HG03066 (cell line): ENCODE measurements around the gene CILP2.

Source experiments
- ATAC-seq: cut with Tn5 transposase; IDR thresholded peaks from one replicate; pipeline ENCODE4 v1.9.1; 2021; ENCODE audit warnings: low read depth; ENCODE audit not compliant: unreplicated experiment

Gene CILP2, protein sequence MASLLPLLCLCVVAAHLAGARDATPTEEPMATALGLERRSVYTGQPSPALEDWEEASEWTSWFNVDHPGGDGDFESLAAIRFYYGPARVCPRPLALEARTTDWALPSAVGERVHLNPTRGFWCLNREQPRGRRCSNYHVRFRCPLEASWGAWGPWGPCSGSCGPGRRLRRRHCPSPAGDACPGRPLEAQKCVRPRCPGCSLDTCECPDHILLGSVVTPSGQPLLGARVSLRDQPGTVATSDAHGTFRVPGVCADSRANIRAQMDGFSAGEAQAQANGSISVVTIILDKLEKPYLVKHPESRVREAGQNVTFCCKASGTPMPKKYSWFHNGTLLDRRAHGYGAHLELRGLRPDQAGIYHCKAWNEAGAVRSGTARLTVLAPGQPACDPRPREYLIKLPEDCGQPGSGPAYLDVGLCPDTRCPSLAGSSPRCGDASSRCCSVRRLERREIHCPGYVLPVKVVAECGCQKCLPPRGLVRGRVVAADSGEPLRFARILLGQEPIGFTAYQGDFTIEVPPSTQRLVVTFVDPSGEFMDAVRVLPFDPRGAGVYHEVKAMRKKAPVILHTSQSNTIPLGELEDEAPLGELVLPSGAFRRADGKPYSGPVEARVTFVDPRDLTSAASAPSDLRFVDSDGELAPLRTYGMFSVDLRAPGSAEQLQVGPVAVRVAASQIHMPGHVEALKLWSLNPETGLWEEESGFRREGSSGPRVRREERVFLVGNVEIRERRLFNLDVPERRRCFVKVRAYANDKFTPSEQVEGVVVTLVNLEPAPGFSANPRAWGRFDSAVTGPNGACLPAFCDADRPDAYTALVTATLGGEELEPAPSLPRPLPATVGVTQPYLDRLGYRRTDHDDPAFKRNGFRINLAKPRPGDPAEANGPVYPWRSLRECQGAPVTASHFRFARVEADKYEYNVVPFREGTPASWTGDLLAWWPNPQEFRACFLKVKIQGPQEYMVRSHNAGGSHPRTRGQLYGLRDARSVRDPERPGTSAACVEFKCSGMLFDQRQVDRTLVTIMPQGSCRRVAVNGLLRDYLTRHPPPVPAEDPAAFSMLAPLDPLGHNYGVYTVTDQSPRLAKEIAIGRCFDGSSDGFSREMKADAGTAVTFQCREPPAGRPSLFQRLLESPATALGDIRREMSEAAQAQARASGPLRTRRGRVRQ

DNA sequence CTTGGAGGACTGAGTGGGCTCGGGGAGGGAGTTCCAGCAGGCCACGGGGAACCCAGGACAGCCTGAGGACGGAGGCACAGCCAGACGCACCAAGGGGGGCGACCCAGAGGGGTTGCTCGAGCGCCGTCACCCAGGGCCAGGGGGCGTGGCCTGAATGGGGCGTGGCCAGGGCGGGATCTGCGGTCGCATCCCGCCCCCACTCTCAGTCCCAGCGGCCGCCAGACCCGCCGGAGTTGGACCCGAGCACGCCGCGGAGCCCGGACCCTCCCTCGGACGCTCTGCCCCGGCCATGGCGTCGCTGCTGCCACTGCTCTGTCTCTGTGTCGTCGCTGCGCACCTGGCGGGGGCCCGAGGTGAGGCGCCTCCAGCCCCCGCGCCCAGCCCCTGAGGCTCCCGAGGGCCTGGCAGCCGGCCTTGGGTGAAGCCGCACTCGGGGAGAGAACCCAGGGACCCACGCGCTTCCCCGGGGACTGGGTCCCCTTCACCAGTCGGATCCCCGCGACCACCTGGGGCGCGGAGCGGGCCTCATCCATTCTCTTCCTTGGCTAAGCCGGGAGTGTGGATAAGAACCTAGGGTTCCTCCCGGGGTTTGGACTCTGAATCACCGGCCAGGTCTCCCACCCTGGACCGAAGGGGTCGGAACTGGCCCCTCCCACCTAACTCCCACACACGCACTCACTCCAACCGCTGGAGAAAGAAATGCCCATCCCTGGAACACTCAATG, at the start of gene CILP2:
Gene CILP2, plus strand, starts transcription at position 205 of the 724 bp plus-strand sequence. Its CDS starts 85 bp downstream, at position 290.
- no peak for ATAC-seq

DNA sequence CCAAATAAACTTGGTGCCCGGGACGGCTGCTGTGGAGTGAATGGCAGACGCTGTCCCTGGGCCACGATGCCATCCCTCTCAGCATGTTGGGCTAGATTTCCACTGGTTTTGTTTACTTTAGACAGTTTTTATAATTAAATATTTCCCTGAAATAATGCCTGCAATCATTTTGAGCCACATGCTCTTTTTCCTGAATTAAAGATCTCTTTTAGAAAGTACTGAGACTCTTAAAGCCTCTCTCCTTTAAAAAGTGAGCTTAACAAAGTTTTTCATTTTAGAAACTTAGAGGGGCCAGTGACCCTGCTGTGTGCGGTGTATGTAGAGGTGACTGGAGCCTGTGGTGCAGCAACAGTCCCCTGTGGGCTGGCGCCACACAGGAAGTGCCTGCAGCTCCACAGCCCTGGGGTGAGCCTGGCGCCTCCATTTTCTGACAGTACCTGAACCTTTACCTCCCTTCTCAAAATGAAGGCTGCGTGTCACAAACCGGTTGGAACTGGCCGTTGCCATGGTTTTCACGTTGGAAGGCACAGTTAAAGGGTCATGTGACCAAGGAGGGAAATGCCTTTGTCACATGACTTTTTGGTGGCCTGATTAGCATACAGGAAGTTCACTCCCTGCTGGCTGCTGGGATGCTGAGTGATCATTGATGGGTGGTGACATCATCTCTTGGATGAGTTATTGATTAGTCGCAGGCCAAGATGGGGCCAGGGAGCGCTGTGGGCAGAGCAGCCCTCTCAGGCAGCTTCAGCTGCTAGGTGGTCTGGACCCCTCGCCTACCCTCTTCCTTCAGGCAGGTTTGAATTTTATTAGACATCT, 49.0 kb upstream of the CILP2 start:
- no peak for ATAC-seq

DNA sequence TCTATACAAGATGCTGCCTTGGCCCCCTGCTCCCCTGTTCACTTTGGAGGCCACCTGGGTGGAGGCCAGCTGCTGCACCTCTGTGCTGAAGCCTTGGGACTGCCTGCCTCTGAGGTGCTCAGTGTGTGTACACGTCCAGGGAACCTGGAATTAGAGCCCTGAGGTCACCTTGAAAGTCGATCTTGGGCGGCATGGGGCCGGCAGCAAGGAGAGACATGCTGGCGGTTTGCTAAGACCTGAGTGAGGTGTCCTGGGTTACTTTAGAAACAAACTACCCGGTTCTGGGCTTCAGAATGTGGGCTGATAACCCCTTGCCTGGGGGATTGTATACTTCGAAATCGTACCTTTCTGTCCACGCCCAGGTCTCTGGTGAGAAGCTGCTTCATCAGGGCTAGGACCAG, 48.3 kb upstream of the CILP2 start:
- no peak for ATAC-seq

DNA sequence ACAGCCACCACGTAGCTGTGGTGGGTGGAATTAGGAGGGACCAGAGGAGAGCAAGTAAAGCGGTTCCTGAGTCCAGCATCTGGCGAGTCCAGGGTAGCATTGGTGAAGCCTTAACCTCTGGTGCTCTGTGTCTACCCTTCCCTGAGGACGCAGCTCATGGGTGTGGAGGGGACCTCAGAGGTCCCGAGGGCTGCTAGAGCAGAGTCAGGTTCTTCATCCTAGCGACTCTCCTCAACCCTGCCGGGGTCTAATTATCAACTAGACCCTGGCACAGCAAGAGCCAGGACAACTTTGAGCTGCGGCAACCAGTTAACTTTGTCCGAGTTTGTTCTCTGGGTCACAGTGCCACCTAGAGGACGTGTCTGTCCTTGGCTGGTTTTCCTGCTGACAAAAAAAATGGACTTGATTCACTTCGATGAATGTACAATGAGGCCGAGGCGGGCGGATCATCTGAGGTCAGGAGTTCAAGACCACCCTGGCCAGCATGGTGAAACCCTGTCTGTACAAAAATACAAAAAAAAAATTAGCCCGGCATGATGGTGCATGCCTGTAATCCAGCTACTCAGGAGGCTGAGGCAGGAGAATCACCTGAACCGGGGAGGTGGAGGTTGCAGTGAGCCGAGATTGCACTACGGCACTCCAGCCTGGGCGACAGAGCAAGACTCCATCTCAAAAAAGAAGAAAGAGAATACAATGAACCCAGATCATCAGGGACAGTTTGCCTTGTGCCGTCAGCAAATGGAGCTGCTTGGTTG, 47.7 kb upstream of the CILP2 start:
- ATAC-seq: no peak

DNA sequence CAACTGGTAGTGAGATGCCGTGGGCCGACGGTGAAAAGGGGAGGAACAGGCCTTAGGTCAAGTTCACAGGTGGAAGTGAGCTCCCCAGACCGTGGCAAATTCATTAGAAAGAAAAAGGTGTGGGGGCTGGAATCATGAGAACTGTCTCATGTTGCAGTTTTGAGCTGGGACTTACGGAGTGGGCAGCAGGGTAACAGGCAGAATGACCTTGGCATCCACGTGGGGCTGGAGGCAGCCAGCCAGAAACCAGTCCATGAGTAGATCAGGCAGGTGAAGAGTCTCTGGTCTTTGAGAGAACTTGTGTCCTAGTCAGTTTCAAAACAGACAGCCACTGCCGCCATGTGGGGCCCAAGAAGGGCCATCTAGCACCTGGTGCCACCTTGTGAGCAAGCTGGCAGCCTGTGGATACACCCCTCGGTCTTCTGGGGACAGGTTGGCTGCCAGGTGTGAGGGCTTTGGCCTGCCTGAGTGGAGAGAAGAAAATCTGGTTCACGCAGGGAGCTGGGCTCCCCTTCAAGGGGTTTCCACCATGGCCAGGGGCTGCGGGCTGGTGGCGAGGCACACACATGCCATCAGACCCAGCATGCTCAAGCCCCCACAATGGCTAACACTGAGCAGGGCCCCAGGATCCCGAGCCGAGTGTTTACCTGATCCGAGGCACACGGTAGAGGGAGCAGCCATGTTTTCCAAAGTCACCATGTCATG, 46.6 kb upstream of the CILP2 start:
- ATAC-seq: no peak

DNA sequence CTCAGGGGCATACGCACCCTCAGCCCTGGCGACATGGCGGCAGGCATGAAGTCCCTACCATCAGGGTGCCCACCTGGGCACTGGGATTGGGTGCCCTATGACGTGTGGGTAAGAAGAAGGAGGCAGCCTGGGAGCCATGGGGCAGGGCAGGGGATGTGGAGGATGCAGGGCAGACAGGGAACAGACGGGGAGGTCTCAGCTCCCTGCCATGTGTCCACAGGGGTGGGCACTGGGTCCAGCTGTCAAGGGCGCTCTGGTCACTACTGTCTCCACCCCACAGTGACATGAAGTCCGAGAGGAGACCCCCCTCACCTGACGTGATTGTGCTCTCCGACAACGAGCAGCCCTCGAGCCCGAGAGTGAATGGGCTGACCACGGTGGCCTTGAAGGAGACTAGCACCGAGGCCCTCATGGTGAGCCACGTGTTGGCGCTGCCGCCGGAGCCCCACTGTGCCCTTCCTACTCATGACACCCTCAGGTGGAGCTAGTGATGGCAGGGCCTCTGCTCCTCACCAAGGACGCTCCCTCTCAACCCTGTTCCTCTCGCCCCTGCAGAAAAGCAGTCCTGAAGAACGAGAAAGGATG, 45.9 kb upstream of the CILP2 start:
- no peak for ATAC-seq

DNA sequence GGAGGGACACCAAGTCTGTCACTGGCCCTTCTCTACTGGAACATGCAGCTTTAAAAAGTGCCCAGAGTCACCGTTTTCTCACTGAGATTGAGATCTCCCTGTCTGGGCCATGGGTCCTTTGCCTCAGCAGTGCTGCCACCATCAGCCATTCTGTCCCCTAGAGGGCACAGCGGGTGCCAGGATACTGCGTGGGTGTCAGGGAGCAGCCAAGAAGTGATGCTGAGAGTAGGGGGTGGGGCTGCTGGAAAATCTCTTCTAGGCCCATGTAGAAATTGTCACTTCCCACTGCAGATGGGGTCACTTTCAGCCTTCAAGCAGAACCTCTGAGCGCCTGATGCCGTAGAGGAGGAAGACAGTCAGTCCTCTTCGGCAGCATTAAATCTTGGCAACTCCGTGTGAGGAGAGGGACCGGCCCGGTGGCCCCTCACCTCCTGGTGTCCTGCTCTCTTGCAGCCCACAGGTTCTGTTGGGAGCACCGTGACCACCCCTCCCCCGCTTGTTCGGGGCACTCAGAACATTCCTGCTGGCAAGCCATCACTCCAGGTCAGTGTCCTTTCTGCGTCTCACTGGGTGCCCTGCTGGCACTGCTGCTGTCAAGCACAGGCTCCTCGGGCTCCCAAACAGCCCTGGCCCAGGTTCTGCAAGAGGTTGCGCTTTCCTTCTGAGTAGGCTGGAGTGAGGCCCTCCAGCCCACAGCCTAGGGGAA, 44.1 kb upstream of the CILP2 start:
- no peak for ATAC-seq

DNA sequence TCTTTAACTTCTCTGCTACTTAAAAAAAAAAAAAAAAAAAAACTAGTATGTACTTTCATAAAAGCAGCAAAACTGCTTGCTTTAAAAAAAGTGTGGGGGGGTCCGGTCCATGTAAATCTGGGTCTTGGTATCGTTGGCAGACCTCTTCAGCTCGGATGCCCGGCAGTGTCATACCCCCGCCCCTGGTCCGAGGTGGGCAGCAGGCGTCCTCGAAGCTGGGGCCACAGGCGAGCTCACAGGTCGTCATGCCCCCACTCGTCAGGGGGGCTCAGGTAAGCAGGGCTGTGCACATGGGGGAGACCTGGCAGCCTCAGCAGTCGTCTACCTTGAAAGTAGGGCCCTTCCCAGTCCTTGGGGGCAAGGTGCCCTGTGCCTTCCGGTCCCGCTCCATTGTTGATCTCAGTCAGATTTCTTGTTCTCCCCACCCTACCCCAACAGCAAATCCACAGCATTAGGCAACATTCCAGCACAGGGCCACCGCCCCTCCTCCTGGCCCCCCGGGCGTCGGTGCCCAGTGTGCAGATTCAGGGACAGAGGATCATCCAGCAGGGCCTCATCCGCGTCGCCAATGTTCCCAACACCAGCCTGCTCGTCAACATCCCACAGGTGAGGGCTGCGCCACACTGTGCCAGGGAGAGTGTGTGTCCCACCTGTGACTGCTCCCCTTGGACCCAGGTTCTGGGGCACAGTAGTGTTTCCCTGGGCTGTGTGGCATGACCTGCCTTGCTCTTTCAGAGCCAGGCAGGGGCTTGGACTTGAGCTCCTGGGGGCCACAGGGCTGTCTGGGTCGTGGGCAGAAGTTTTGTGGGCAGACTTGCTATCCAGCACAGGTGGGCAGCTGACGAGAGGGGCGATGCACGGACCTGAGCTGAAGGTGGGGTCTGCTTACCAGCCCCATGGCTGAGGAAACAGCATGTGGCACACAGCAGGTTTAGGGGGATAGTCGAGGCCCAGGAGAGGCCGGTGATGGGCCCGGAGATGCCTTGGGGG, 42.2 kb upstream of the CILP2 start:
- ATAC-seq: no peak

DNA sequence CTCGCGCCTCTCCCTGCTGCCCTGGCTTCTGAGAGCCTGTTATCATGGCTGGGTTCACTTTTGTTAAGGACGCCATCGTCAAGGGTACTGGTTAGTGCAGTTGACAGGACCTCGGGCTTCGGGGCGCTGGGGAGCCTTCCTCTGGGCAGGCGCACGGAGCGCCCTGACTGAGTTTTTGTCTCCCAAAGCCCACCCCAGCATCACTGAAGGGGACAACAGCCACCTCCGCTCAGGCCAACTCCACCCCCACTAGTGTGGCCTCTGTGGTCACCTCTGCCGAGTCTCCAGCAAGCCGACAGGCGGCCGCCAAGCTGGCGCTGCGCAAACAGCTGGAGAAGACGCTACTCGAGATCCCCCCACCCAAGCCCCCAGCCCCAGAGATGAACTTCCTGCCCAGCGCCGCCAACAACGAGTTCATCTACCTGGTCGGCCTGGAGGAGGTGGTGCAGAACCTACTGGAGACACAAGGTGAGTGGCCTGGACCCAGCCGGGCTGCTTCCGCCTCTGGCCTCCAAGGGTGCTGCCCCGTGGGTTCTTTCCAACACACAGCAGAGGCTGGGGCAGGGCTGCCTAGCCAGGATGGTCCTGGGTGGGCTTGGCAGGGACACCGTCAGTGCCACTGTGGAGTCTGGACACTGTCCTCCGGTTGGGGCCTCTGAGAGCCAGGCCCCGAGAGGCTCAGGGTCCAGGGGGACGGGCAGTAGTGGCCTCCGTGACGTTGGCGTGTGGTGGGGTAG, 39.6 kb upstream of the CILP2 start:
- no peak for ATAC-seq

DNA sequence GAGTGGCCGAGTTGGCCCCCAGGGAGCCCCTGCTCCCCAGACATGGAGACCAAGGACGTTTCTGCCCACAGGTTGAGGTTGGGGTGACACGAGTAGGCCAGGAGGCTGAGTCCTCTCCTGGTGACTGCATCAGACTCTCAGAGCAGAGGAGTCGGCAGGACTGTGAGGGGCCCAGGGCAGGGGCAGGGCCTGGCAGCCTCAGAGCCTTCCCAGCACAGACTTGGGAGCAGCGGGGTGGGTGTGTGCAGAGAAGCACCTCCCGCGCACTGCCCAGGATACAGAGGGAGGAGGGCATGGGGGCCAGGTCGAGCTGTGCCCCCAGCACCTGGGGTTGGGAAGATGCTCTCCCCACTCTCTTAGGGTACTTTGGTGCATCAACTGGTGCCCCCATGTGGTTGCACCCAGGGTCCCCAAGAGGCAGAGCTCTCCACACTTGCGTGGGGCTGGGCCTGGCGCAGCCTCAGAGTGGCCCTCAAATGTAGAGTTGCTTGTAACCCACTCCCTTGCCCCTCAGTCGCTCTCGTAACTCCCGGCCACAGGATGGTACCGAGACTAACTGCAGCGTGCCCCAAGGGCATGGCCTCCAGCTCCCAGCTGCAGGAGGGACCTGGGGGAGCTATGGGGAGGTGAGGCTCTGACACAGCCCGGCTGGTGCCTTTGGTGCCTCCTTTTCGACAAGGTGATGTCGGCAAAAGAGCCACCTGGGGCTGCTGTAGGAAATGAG, 38.6 kb upstream of the CILP2 start:
- no peak for ATAC-seq

DNA sequence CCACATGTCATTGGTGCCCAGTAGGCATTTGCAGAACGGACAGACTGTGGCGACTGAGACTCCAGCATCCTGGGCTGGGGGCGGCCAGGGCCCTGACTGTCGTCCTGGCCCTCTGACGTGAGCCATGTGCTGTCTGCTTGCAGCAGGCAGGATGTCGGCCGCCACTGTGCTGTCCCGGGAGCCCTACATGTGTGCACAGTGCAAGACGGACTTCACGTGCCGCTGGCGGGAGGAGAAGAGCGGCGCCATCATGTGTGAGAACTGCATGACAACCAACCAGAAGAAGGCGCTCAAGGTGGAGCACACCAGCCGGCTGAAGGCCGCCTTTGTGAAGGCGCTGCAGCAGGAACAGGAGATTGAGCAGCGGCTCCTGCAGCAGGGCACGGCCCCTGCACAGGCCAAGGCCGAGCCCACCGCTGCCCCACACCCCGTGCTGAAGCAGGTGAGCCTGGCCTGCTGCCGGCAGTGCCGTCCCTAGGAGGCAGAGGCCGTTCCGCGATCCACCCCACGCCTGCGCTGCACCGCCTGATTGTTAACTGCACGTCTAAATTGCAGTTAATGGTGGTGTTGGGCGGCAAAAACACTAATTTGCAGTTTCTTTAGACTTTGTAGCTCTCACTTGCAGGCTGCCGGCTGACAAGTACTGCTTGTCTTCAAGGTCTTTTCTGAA, 37.0 kb upstream of the CILP2 start:
- no peak for ATAC-seq

DNA sequence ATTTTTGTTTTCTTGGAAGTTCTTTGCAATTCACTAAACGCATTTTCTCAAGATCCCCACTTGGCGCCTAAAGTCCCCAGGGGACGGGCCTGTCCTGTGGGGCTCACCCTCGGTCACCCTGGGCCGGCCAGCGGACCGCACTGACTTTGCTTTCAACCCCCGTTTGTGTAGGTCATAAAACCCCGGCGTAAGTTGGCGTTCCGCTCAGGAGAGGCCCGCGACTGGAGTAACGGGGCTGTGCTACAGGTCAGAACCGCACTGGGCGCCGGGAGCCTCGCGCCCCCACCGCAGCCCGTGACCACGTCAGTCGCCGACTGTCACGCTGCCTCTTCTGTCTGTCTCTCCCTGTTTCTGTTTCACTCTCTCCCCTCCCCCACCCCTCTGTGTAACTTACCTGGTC, 36.3 kb upstream of the CILP2 start:
- ATAC-seq: no peak

DNA sequence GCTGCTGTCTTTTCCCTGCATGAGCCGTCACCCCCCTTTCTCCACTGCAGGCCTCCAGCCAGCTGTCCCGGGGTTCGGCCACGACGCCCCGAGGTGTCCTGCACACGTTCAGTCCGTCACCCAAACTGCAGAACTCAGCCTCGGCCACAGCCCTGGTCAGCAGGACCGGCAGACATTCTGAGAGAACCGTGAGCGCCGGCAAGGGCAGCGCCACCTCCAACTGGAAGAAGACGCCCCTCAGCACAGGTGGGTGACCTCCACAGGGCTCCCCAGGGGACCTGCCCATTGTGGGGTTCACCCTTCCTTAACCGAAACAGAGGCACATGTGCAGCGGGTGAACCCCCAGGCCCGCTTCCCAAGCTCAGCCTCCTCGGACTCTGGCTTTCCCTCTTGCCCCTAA, 35.8 kb upstream of the CILP2 start:
- ATAC-seq: no peak

DNA sequence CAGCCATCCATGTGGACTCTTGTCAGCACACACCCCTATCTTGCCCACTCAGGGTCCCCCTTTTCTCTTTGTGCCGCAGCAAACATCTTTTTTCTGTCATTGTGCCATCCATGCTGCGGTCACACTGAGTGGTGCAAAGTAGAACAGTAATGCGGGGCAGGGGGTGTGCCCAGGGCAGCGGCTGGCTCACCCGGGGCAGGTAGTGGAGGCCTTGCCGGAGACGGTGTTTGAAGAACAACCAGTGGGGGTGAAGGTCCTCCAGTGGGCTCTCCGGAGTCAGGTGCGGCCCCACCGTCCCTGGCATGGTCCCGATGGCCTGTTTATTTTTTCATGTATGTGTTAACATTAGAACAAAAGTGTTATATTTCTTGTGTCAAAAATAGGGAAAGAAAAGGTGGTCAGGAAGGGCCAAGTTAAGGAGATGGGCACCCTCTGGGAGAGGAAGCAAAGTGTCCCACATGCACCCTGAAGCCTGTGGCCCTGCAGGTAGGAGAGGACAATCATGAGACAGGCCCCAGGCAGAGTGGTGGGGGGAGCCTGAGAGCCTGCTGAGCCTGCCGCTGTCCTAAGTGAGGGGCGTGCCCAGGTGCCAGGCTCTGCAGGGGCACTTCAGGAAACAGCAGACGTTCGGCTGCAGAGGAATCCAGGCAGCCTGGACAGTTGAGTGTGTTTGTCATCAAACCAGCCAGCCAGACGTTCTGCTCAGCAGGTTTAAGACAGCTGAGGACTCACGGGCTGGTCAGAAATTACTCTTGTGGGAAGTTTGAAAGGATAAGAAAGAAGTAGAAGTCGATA, 35.1 kb upstream of the CILP2 start:
- ATAC-seq: no peak
